ENCODE data around the gene RBKS.

DNA sequence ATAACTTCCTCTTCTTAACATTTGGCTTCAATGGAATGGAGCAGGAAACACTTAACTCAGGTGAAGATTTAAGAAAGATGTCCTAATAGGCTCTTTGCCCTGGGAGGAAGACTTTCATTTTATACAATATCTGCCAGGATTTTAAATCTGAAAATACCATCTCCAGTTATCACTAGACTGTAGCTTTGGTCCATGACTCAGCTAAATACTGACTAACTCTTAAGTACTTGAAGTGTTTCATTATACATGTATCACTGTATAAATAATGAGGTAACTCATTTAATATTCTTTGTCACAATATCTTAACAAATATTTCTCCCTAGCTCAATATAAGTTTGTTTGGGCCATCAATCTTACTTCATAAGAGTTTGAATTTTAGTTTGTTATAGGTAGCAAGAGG is 34.7 kb downstream of the RBKS start:
- TF ChIP-seq, protein P1, sequence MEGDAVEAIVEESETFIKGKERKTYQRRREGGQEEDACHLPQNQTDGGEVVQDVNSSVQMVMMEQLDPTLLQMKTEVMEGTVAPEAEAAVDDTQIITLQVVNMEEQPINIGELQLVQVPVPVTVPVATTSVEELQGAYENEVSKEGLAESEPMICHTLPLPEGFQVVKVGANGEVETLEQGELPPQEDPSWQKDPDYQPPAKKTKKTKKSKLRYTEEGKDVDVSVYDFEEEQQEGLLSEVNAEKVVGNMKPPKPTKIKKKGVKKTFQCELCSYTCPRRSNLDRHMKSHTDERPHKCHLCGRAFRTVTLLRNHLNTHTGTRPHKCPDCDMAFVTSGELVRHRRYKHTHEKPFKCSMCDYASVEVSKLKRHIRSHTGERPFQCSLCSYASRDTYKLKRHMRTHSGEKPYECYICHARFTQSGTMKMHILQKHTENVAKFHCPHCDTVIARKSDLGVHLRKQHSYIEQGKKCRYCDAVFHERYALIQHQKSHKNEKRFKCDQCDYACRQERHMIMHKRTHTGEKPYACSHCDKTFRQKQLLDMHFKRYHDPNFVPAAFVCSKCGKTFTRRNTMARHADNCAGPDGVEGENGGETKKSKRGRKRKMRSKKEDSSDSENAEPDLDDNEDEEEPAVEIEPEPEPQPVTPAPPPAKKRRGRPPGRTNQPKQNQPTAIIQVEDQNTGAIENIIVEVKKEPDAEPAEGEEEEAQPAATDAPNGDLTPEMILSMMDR (IDR thresholded peaks at IDR 0.05): no peak
- TF ChIP-seq POLR2A (IDR thresholded peaks at IDR 0.05): no peak

All from Peyer's patch (tissue), 4 donors.